GM18520 (cell line): ENCODE results near the gene OR5K1.

Experiments
- ATAC-seq: cut with Tn5 transposase; IDR thresholded peaks from one replicate; pipeline ENCODE4 v1.9.1; 2021; ENCODE audit not compliant: unreplicated experiment

Gene OR5K1

DNA sequence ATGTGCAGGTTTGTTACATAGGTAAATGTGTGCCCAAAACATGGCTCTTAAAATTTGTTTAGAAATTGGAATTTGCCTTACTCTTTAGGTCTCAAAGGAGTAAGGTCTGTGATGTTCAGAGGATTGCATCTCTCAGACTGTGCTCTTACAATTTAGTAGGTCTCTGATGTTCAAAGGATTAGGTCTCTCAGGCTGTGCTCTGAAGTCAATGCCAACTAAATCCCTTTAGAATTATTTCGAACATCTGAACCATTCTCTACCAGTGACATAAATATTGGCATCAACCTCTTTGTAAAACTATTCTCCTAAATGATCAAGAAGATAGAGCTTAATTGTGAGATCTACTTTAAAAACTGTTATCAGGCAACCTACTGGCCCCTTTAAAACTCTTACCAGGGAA, at the start of gene OR5K1:
Gene OR5K1, plus strand, starts transcription at position 301 of the 400 bp plus-strand sequence. CDS start 6,376 bp downstream, outside the sequence.
- no peak for ATAC-seq

DNA sequence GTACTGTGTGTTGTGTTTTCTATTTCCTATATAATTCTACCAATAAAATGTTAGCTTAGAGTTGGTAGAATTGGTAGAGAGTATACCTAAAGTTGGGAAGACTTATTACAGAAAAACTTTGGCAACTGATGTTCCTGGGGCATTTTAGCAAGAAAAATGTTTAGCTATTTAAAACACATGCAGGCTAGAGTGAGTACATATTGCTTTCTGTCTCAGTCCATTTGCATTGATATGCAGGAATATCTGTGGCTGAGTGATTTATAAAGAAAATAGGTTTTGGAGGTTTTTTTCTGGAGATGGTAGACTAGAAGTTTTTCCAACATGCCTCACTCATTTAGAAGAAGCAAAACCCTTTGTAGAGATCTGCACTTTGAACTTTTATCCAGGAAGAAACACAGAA, 30.4 kb upstream of the OR5K1 start:
- ATAC-seq, result no peak

DNA sequence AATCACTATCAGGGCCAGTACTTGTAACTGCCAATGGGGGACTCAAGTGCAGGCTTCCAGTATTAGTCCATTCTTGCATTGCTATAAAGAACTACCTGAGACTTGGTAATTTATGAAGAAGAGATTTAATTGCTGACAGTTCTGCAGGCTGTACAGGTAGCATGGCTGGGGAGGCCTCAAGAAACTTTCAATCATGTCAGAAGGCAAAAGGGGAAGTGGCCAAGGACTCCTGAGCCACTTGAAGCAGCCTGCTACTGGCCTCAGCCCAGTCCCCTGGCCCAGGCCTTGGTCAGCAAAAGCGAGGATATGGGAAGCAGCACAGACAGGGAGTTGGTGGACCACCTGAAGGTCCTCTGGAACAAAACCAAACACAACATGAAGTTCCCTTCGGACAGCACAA, 29.2 kb upstream of the OR5K1 start:
- no peak for ATAC-seq

GRCh38 chr3:98434412-98434811, 28.6 kb upstream of the OR5K1 start:
- no peak for ATAC-seq

- no peak for ATAC-seq
Measured at GRCh38 chr3:98440283-98440682, 22.7 kb upstream of the OR5K1 start.

DNA sequence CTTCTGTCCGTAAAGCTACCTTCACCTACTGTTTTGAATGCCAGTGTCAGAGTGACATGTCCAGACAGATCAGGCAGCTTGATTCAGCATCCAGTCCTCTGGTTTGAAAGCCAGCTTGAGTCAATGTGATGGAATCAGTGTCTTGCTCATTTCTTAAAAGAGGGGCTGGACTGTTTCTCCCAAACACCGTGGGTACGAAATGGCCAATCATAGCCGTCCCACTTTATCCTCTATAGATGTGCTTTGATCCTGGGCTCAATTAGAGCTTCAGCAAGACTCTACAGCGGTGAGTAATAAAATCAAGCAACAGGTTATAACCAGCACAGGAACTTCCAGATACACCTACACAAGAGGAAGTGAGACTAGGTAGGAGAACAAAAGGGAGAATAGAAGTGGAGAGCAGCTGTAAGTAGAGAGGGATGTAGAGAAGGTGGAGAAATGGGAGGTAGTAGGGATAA, 17.0 kb upstream of the OR5K1 start:
- ATAC-seq, result peak; percentile 74

DNA sequence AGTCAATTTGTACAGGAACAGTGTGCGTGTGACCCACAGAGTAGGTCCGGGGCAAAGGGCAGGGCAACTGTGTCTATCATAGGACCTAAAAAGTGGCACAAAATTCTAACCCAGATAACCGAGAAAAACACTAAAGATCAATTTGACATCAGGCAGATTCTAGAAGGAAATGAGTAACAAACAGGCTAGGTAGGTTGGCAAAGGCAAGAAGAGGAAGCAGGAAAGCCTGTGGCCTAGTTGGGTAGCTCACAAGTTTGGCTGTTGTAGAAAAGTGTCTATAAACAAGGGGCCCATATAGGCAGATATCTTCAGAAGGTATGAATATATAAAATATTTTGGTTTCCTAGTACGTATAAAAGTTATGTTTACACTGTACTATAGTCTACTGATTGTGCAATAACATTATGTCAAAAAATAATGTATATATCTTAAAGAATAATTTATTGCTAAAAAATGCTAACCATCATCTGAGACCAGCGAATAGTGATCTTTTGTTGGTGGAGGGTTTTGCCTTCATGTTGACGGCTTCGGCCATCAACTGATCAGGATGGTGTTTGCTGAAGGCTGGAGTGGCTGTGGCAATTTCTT, 13.3 kb upstream of the OR5K1 start:
- ATAC-seq, result no peak

DNA sequence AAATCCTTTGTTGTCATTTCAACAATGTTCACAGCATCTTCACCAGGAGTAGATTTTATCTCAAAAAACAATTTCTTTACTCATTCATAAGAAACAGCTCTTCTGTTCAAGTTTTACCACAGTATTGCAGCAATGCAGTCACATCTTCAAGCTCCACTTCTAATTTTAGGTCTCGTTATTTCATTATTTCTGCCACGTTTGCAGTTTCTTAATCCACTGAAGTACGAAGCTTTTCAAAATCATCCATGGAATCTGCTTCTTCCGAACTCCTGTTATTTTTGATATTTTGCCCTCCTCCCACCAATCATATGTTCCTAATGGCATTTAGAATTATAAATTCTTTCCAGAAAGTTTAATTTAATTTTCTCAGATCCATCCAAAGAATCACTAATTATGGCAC, 12.6 kb upstream of the OR5K1 start:
- no peak for ATAC-seq

DNA sequence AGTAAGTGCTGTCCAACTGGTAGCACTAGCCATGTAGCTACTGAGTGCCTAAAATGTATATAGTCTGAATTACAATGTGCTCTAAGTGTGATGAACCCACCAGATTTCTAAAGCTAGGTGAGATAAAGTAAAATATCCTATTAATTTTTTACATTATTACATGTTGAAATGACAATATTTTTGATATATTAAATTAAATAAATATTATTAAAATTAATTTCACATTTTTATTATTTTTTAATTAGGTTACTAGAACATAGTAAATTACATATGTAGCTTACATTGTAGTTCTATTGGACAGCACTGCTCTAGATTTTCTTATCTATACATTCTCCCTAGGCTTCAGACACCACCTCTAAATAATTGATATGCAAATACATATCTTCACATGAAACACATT, 9.2 kb upstream of the OR5K1 start:
- no peak for ATAC-seq

DNA sequence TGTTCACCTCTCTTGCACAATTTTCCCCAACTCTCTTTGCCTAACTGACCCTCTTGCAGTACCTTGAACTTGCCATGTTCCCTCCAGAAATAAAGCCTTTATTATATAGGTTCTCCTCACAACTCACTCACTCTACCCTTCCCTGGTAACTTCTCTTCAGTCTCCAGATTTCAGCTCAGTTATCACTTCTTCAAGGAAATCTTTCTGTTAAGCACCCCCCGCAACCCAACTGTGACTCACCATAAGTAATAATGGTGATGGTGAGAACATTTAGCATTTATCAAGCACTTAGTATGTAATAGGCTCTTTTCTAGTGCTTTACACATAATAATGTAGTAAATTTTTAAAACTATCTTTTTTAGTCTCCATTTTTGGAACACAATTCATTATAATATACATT, 8.1 kb upstream of the OR5K1 start:
- no peak for ATAC-seq

GRCh38 chr3:98457543-98457942, 5.5 kb upstream of the OR5K1 start:
- ATAC-seq, result no peak

DNA sequence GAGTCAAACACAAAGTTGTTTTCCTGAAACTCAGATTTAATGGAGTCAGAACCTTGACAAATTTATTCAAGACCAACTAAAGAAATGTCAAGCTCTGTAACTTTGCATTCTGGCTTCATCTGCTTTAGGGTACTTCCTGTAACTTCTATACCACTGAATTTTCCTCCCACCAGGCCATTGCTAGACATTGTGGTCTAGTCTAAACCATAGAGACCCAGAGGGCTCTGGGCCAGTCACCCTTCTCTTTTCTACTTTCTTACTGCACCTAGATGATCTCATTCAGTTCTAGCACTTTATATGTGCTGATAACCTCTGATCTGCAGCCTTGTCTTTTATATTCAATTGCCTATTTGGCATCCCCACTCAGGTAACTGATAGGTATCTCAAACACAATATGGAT, 2.8 kb upstream of the OR5K1 start:
- ATAC-seq, result no peak

- ATAC-seq, result no peak
Measured at GRCh38 chr3:98482717-98483482, 19.9 kb downstream of the OR5K1 start.

- no peak for ATAC-seq
Measured at GRCh38 chr3:98483626-98484025, 20.6 kb downstream of the OR5K1 start.

GRCh38 chr3:98497381-98497780, 34.4 kb downstream of the OR5K1 start, which contains the start of gene OR5K2:
OR5K2 (plus strand) TSS chr3:98497681; CDS start chr3:98497681, 0 bp downstream.
- no peak for ATAC-seq

DNA sequence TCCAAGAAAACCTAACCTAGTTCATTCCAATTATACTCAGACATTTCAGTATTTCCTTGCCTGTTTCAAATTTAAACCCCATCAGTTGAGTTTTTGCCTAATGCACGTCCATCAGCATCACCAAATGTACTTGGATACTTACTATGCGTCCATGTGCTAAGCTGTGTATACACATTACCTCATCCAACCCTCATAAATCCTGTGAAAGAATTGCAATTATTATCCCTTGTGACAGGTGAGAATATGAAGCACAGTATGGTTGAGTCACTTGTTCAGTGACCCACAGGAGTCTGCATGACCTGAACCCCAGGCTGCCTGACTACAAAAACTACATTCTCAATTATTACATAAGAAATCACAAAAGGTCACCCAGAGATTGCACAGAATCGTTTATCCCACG, 37.0 kb downstream of the OR5K1 start:
- no peak for ATAC-seq

GRCh38 chr3:98501270-98501669, 38.3 kb downstream of the OR5K1 start:
- ATAC-seq, result no peak

DNA sequence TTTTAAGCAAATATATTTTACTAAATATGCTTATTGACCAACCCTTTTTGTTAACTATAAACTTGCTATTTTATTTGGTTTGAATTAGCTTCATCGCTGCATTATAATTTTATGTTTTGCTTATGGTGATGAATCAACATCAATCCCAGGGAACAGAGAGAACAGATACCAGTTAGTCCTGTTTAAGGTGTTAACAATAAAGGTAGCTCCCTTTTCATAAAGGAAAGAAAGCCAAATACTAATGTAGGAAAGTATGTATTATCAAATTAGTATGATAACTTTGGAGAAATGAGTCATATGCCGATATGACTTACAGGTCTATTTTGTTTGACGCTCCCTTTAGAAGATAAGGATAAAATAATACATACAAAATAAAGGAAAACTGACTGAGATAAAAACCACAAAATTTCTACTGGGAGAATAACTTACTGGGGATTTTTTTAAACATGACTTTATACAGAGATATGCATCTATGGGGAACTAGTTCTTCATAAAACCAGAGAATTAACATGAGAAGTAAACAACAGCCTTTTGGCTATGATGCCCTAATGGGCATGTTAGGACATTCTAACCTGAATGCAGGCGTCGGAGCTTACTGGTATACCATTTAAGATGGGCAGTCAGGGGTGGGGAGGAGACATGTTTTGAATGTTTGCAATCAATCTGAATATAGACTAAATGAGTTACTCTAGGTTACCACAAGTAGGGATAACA, 39.0 kb downstream of the OR5K1 start:
- no peak for ATAC-seq

- ATAC-seq, result no peak
Measured at GRCh38 chr3:98504539-98504938, 41.5 kb downstream of the OR5K1 start.

GRCh38 chr3:98508582-98508981, 45.6 kb downstream of the OR5K1 start:
- no peak for ATAC-seq

DNA sequence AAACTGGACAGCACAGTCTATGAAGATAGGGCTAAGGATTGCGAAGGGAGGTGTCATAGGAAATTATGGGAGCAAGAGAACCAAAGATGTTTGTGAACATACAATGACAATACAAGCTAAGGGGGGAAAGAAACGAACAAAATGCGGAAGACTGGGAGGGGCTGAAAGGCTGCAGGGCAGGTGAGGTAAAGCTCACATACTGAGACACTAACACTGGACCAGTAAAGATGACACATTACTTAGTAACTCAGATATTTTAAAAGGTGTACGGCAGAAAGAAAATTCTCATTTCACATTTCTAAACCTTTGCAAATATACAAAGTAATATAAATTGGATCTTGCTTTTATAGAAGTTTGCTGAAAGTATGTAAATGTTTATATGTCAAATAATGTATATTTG, 49.6 kb downstream of the OR5K1 start:
- ATAC-seq, result no peak

DNA sequence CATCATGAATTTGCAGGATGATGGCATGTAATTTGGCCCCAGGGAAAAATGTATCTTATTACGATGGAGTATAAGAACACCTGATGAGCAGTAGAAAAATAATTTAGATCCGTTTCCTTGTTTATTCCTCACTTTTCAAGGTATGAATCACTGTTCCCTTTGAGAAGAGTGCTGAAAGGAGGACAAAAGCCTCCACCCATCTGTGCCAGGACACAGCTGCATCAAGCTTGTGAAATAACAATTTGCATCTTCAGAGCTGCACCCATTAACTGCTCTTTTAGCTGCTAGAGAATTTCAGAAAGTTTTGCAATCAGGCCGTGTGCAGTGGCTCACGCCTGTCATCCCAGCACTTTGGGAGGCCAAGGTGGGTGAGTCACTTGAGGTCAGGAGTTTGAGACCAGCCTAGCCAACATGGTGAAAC, 50.1 kb downstream of the OR5K1 start:
- ATAC-seq, result no peak
